Activated T-helper 1 cell treated with anti-CD3 and anti-CD28 coated beads, Interleukin-12 subunit alpha, Interleukin-12 subunit beta, Interleukin-2, Interleukin-4 antibody, amounts not matched to agents 30 ng/mL and 10 ng/mL and 1 ng/mL, durations not matched to agents 14 hours and 24 hours and 36 hours (primary cell): ENCODE measurements around the gene PROM1. TPM values are rescaled to one million over a fixed set of nuclear protein-coding genes. Genes with fewer than 3 reads are reported as not detected.

ENCODE experiments used
- DNase-seq: peaks from one replicate; pipeline ENCODE4 v3.0.0; 2021; ENCODE audit warnings: low spot score
- H3K27ac Mint-ChIP-seq: one replicate; pipeline ENCODE4 v1.8.0; 2021; ENCODE audit warnings: mild to moderate bottlenecking, mixed read lengths
- H3K27me3 Mint-ChIP-seq: one replicate; pipeline ENCODE4 v1.8.0; 2022; ENCODE audit warnings: mild to moderate bottlenecking, moderate library complexity, mixed read lengths; ENCODE audit not compliant: insufficient read depth
- H3K36me3 Mint-ChIP-seq: one replicate; pipeline ENCODE4 v1.8.0; 2021; ENCODE audit warnings: low read depth, mixed read lengths
- H3K4me1 Mint-ChIP-seq: one replicate; pipeline ENCODE4 v1.8.0; 2021; ENCODE audit warnings: low read depth, mixed read lengths
- H3K4me3 Mint-ChIP-seq: one replicate; pipeline ENCODE4 v1.8.0; 2021; ENCODE audit warnings: mild to moderate bottlenecking, moderate library complexity, mixed read lengths
- H3K9me3 Mint-ChIP-seq: one replicate; pipeline ENCODE4 v1.8.0; 2021; ENCODE audit warnings: mixed read lengths
- intact Hi-C: fragments of 100-400 bp; cut with micrococcal nuclease; formaldehyde crosslinking; loops from one replicate; pipeline ENCODE4 v1.15.1; 2024
- total RNA-seq: library from RNA; stranded (reverse); gene quantifications from 2 replicates; pipeline ENCODE4 v1.2.3, GENCODE V29; 2022

The PROM1 gene
- total RNA-seq, 1 donor from 2014 or later, result not detected

GRCh38 chr4:16100833-16101232 lies 17.0 kb upstream of the PROM1 start:
- Mint-ChIP-seq H3K27ac (no peak overlapping the region), H3K4me3 (no peak overlapping the region), H3K4me1 (no peaks in the 10 kb centered on the region), H3K9me3 (no peaks in the 10 kb centered on the region), H3K27me3 (peaks cover 24% of the 10 kb centered on the region), H3K36me3 (no peaks in the 10 kb centered on the region)
- intact Hi-C loops, result no loop called here
- DNase-seq, result no peak

GRCh38 chr4:16092682-16093319 lies 9.0 kb upstream of the PROM1 start:
- Mint-ChIP-seq H3K27me3 (peaks cover 48% of the 10 kb centered on the region), H3K4me3 (no peak overlapping the region), H3K9me3 (no peaks in the 10 kb centered on the region), H3K4me1 (no peaks in the 10 kb centered on the region), H3K27ac (no peak overlapping the region), H3K36me3 (no peaks in the 10 kb centered on the region)
- intact Hi-C loops, result no loop called here
- DNase-seq, result no peak

GRCh38 chr4:16090096-16090705 lies 6.4 kb upstream of the PROM1 start:
- H3K4me1 Mint-ChIP-seq, result no peaks in the 10 kb centered on the region
- intact Hi-C loops, result no loop called here
- no peak overlapping the region for H3K27ac Mint-ChIP-seq
- no peak for DNase-seq
- peaks cover 49% of the 10 kb centered on the region for H3K27me3 Mint-ChIP-seq
- H3K36me3 Mint-ChIP-seq, result peaks cover 1% of the 10 kb centered on the region
- H3K9me3 Mint-ChIP-seq, result peaks cover under 1% of the 10 kb centered on the region
- H3K4me3 Mint-ChIP-seq, result no peak overlapping the region

GRCh38 chr4:16089156-16089555 lies 5.3 kb upstream of the PROM1 start:
- no peak for DNase-seq
- intact Hi-C loops, result no loop called here
- H3K4me3 Mint-ChIP-seq, result no peak overlapping the region
- H3K36me3 Mint-ChIP-seq, result peaks cover 1% of the 10 kb centered on the region
- no peak overlapping the region for H3K27ac Mint-ChIP-seq
- peaks cover 8% of the 10 kb centered on the region for H3K9me3 Mint-ChIP-seq
- H3K27me3 Mint-ChIP-seq, result peaks cover 55% of the 10 kb centered on the region
- no peaks in the 10 kb centered on the region for H3K4me1 Mint-ChIP-seq

- no peaks in the 10 kb centered on the region for H3K4me1 Mint-ChIP-seq
- intact Hi-C loops, result no loop called here
- peaks cover 1% of the 10 kb centered on the region for H3K36me3 Mint-ChIP-seq
- H3K9me3 Mint-ChIP-seq, result peaks cover 8% of the 10 kb centered on the region
- H3K27ac Mint-ChIP-seq, result no peak overlapping the region
- no peak overlapping the region for H3K4me3 Mint-ChIP-seq
- DNase-seq, result no peak
- peaks cover 58% of the 10 kb centered on the region for H3K27me3 Mint-ChIP-seq
Observed at GRCh38 chr4:16088601-16089000, 4.8 kb upstream of the PROM1 start.

GRCh38 chr4:16085822-16086221 lies 2.0 kb upstream of the PROM1 start:
- no peak for DNase-seq
- H3K4me1 Mint-ChIP-seq, result peaks cover 15% of the 10 kb centered on the region
- no peak overlapping the region for H3K4me3 Mint-ChIP-seq
- H3K9me3 Mint-ChIP-seq, result peaks cover 8% of the 10 kb centered on the region
- no peak overlapping the region for H3K27ac Mint-ChIP-seq
- intact Hi-C loops, result no loop called here
- peaks cover 1% of the 10 kb centered on the region for H3K36me3 Mint-ChIP-seq
- H3K27me3 Mint-ChIP-seq, result peaks cover 61% of the 10 kb centered on the region

- peaks cover 25% of the 10 kb centered on the region for H3K4me1 Mint-ChIP-seq
- DNase-seq, result no peak
- peaks cover 8% of the 10 kb centered on the region for H3K9me3 Mint-ChIP-seq
- H3K4me3 Mint-ChIP-seq, result peak overlapping the region; percentile 59
- peaks cover 1% of the 10 kb centered on the region for H3K36me3 Mint-ChIP-seq
- H3K27me3 Mint-ChIP-seq, result peaks cover 60% of the 10 kb centered on the region
- intact Hi-C loops, result no loop called here
- H3K27ac Mint-ChIP-seq, result no peak overlapping the region
Observed at GRCh38 chr4:16082426-16083240, 1.2 kb downstream of the PROM1 start.

- intact Hi-C loops, result no loop called here
- Mint-ChIP-seq H3K27me3 (peaks cover 58% of the 10 kb centered on the region), H3K4me3 (peak overlapping the region; percentile 49), H3K36me3 (peaks cover 1% of the 10 kb centered on the region), H3K27ac (no peak overlapping the region), H3K9me3 (peaks cover 8% of the 10 kb centered on the region), H3K4me1 (peaks cover 25% of the 10 kb centered on the region)
- no peak for DNase-seq
Observed at GRCh38 chr4:16082041-16082425, 1.8 kb downstream of the PROM1 start.

- Mint-ChIP-seq H3K27me3 (peaks cover 39% of the 10 kb centered on the region), H3K36me3 (no peaks in the 10 kb centered on the region), H3K9me3 (no peaks in the 10 kb centered on the region), H3K4me1 (peaks cover 25% of the 10 kb centered on the region), H3K27ac (no peak overlapping the region), H3K4me3 (no peak overlapping the region)
- intact Hi-C loops, result no loop called here
- DNase-seq, result no peak
Observed at GRCh38 chr4:16079046-16079445, 4.8 kb downstream of the PROM1 start.

GRCh38 chr4:16078195-16078760 lies 5.5 kb downstream of the PROM1 start:
- Mint-ChIP-seq H3K4me1 (peaks cover 25% of the 10 kb centered on the region), H3K36me3 (no peaks in the 10 kb centered on the region), H3K4me3 (no peak overlapping the region), H3K27ac (no peak overlapping the region), H3K27me3 (peaks cover 44% of the 10 kb centered on the region), H3K9me3 (no peaks in the 10 kb centered on the region)
- no peak for DNase-seq
- intact Hi-C loops, result no loop called here

GRCh38 chr4:16077786-16078185 lies 6.0 kb downstream of the PROM1 start:
- Mint-ChIP-seq H3K9me3 (no peaks in the 10 kb centered on the region), H3K27me3 (peaks cover 42% of the 10 kb centered on the region), H3K27ac (no peak overlapping the region), H3K4me3 (no peak overlapping the region), H3K4me1 (peaks cover 24% of the 10 kb centered on the region), H3K36me3 (no peaks in the 10 kb centered on the region)
- intact Hi-C loops, result no loop called here
- DNase-seq, result no peak

- peaks cover 40% of the 10 kb centered on the region for H3K27me3 Mint-ChIP-seq
- H3K27ac Mint-ChIP-seq, result no peak overlapping the region
- H3K9me3 Mint-ChIP-seq, result no peaks in the 10 kb centered on the region
- no peak overlapping the region for H3K4me3 Mint-ChIP-seq
- intact Hi-C loops, result no loop called here
- peaks cover 10% of the 10 kb centered on the region for H3K4me1 Mint-ChIP-seq
- H3K36me3 Mint-ChIP-seq, result no peaks in the 10 kb centered on the region
- DNase-seq, result no peak
Observed at GRCh38 chr4:16075975-16076757, 7.7 kb downstream of the PROM1 start.
